ENCODE data around the gene GPI.
"Not testable (repeated sequence)": the region's sequence is repeated elsewhere in the genome, so short reads cannot be mapped to it uniquely, and the experiment has no call there.

GPI gene

GRCh38 chr19:34368338-34368737 is 3.3 kb downstream of the GPI start:
- no peak overlapping the region for H3K27ac ChIP-seq (ENCODE audit: low read depth, low read length, severe bottlenecking)
- no peak overlapping the region for H3K4me3 ChIP-seq (ENCODE audit: extremely low read depth, insufficient read depth, low read length, poor library complexity, severe bottlenecking)
- H3K4me1 ChIP-seq (ENCODE audit: control insufficient read depth, insufficient read depth, low read length, poor library complexity, severe bottlenecking) = no peaks in the 10 kb centered on the region
- 93 to 99% methylated on average over 10 of the region's 10 CpGs for WGBS, 2 experiments (ENCODE audit: insufficient coverage in 2 of 2)
- peaks cover 46% of the 10 kb centered on the region for H3K36me3 ChIP-seq (ENCODE audit: control insufficient read depth, insufficient read depth, low read length)
- no peaks in the 10 kb centered on the region for H3K9me3 ChIP-seq (ENCODE audit: control insufficient read depth, low read length)

GRCh38 chr19:34369166-34369565 is 4.2 kb downstream of the GPI start:
- H3K27ac ChIP-seq (ENCODE audit: low read depth, low read length, severe bottlenecking); H3K9me3 ChIP-seq (ENCODE audit: control insufficient read depth, low read length); H3K4me1 ChIP-seq (ENCODE audit: control insufficient read depth, insufficient read depth, low read length, poor library complexity, severe bottlenecking); H3K4me3 ChIP-seq (ENCODE audit: extremely low read depth, insufficient read depth, low read length, poor library complexity, severe bottlenecking): not testable (repeated sequence)
- peaks cover 53% of the 10 kb centered on the region for H3K36me3 ChIP-seq (ENCODE audit: control insufficient read depth, insufficient read depth, low read length)
- 98 to 99% methylated on average over 6 to 9 of the region's 10 CpGs for WGBS, 2 experiments (ENCODE audit: insufficient coverage in 2 of 2)

DNA sequence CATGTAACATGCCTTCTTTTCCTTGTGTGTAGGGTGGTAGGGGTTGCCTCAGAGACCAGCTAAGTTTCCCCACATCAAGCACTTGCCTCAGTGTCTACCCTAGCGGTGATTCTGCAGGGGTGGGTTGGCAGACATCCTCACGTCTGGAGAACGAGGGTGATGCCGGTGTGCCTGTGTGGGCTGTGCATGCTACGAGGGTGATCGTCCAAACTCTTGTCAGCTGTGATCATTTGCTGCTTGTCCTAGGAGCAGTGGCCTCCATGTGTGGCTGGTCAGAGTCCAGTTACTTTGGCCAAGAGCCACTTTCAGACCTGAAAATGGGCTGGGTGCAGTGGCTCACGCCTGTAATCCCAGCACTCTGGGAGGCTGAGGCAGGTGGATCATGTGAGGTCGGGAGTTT is 5.1 kb downstream of the GPI start:
- H3K9me3 ChIP-seq (ENCODE audit: control insufficient read depth, low read length) = no peaks in the 10 kb centered on the region
- WGBS, 2 experiments (ENCODE audit: insufficient coverage in 2 of 2) = 95 to 96% methylated on average over 8 of the region's 8 CpGs

GRCh38 chr19:34370983-34371382 is 6.0 kb downstream of the GPI start:
- Histone ChIP-seq H3K36me3 (ENCODE audit: control insufficient read depth, insufficient read depth, low read length) (peaks cover 66% of the 10 kb centered on the region), H3K4me3 (ENCODE audit: extremely low read depth, insufficient read depth, low read length, poor library complexity, severe bottlenecking) (no peak overlapping the region), H3K27ac (ENCODE audit: low read depth, low read length, severe bottlenecking) (no peak overlapping the region), H3K4me1 (ENCODE audit: control insufficient read depth, insufficient read depth, low read length, poor library complexity, severe bottlenecking) (no peaks in the 10 kb centered on the region), H3K9me3 (ENCODE audit: control insufficient read depth, low read length) (no peaks in the 10 kb centered on the region)
- WGBS, 2 experiments (ENCODE audit: insufficient coverage in 2 of 2) = 85 to 94% methylated on average over 4 of the region's 4 CpGs

More for the DNA sequence above, 5.1 kb downstream of the GPI start:
- peaks cover 60% of the 10 kb centered on the region for H3K36me3 ChIP-seq (ENCODE audit: control insufficient read depth, insufficient read depth, low read length)
- H3K27ac ChIP-seq (ENCODE audit: low read depth, low read length, severe bottlenecking) = no peak overlapping the region
- H3K4me3 ChIP-seq (ENCODE audit: extremely low read depth, insufficient read depth, low read length, poor library complexity, severe bottlenecking) = no peak overlapping the region
- no peaks in the 10 kb centered on the region for H3K4me1 ChIP-seq (ENCODE audit: control insufficient read depth, insufficient read depth, low read length, poor library complexity, severe bottlenecking)

DNA sequence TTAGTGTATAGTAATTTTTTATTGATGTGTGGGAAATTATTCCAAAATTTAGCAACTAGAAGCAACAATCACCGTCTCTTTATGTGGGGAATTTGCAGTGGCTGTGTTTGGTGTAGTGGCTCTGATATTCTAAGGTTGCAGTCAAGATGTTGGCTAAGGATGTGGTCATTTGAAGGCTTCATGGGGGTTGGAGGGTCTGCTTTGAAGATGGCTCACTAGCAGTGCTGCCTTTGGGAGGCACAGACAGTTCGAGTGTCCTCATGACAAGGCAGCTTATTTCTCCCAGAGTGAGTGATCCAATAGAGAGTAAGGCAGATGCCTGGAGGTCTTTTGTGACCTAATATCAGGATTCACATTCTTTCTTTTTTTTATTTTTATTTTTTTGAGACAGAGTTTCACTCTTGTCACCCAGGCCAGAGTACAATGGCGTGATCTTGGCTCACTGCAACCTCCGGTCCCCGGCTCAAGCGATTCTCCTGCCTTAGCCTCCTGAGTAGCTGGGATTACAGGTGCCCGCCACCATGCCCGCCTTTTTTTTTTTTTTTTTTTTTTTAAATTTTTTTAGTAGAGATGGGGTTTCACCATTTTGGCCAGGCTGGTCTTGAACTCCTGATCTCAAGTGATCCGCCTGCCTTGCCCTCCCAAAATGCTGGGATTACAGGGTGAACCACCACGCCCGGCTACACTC is 8.7 kb downstream of the GPI start:
- H3K27ac ChIP-seq (ENCODE audit: low read depth, low read length, severe bottlenecking) = no peak overlapping the region
- WGBS, 2 experiments (ENCODE audit: insufficient coverage in 2 of 2) = 88 to 97% methylated on average over 4 to 5 of the region's 11 CpGs
- H3K9me3 ChIP-seq (ENCODE audit: control insufficient read depth, low read length) = no peaks in the 10 kb centered on the region
- peaks cover 65% of the 10 kb centered on the region for H3K36me3 ChIP-seq (ENCODE audit: control insufficient read depth, insufficient read depth, low read length)
- H3K4me3 ChIP-seq (ENCODE audit: extremely low read depth, insufficient read depth, low read length, poor library complexity, severe bottlenecking) = no peak overlapping the region
- no peaks in the 10 kb centered on the region for H3K4me1 ChIP-seq (ENCODE audit: control insufficient read depth, insufficient read depth, low read length, poor library complexity, severe bottlenecking)

DNA sequence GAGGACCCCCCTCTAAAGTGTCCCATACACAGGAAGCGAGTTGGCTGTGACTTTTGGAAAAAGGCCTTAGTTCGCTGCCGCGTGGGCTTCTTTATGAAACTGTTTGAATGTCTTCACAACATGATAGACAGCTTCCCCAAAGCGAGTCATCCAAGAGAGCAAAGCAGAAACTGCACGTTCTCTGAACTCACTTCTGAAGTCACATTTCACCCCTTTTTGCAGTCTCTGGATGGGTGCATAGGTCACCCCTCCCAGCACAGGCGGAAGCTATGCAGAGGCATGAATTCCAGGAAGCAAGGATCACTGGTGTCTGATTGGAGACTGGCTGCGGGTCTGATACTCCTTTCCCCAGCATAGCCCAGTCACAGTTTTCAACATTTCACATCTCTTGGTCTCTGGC is 10.6 kb downstream of the GPI start:
- 87 to 92% methylated on average over 7 to 8 of the region's 8 CpGs for WGBS, 2 experiments (ENCODE audit: insufficient coverage in 2 of 2)
- no peak overlapping the region for H3K27ac ChIP-seq (ENCODE audit: low read depth, low read length, severe bottlenecking)
- H3K4me3 ChIP-seq (ENCODE audit: extremely low read depth, insufficient read depth, low read length, poor library complexity, severe bottlenecking) = no peak overlapping the region
- no peaks in the 10 kb centered on the region for H3K4me1 ChIP-seq (ENCODE audit: control insufficient read depth, insufficient read depth, low read length, poor library complexity, severe bottlenecking)
- H3K9me3 ChIP-seq (ENCODE audit: control insufficient read depth, low read length) = no peaks in the 10 kb centered on the region
- peaks cover 71% of the 10 kb centered on the region for H3K36me3 ChIP-seq (ENCODE audit: control insufficient read depth, insufficient read depth, low read length)

GRCh38 chr19:34380639-34381241 is 15.7 kb downstream of the GPI start:
- Histone ChIP-seq H3K4me3 (ENCODE audit: extremely low read depth, insufficient read depth, low read length, poor library complexity, severe bottlenecking) (no peak overlapping the region), H3K4me1 (ENCODE audit: control insufficient read depth, insufficient read depth, low read length, poor library complexity, severe bottlenecking) (no peaks in the 10 kb centered on the region), H3K9me3 (ENCODE audit: control insufficient read depth, low read length) (no peaks in the 10 kb centered on the region), H3K27ac (ENCODE audit: low read depth, low read length, severe bottlenecking) (no peak overlapping the region), H3K36me3 (ENCODE audit: control insufficient read depth, insufficient read depth, low read length) (peaks cover 90% of the 10 kb centered on the region)
- 94 to 100% methylated on average over 3 to 4 of the region's 5 CpGs for WGBS, 2 experiments (ENCODE audit: insufficient coverage in 2 of 2)

DNA sequence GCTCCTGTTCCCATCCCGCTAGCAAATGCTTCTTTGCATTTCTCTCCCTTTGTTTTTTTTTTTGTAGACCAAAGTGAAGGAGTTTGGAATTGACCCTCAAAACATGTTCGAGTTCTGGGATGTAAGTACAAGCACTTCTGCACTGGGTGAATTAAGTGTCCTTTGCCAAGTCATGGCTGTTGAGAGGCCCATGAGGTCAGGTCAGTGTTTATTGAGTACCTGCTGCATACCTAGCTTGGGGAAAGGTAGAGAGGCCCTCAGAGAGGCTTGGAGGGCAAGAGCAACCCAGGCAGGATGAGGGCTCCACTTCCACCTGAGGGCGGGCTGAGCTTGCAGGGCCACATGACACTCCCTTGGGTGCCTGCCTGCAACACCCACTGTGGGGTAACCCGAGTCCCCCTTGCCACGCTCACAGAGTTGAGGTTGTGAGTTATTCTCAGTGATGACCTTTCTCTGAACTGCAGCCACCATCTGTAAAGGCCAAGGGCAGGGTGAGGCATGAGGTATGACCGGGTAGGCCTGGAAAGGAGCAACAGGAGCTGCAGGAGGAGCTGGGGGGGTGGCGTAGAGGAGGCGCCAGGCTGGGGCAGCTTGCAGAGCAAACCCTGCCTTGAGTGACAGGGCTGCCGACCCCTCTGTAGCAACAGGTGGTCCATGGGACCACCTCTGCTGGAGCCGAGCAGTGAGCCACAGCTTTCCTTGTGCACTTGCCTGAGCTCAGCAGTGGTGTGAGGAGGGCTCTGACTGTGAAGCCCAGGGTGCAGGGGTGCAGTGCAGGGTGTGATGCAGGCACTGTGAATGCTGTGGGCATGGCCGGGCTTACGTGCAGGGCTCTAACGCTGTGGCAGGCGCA is 16.6 kb downstream of the GPI start:
- WGBS, 2 experiments (ENCODE audit: insufficient coverage in 2 of 2) = 95 to 98% methylated on average over 9 to 13 of the region's 14 CpGs
- Histone ChIP-seq H3K36me3 (ENCODE audit: control insufficient read depth, insufficient read depth, low read length) (peaks cover 90% of the 10 kb centered on the region), H3K4me3 (ENCODE audit: extremely low read depth, insufficient read depth, low read length, poor library complexity, severe bottlenecking) (no peak overlapping the region), H3K9me3 (ENCODE audit: control insufficient read depth, low read length) (no peaks in the 10 kb centered on the region), H3K27ac (ENCODE audit: low read depth, low read length, severe bottlenecking) (no peak overlapping the region), H3K4me1 (ENCODE audit: control insufficient read depth, insufficient read depth, low read length, poor library complexity, severe bottlenecking) (no peaks in the 10 kb centered on the region)

DNA sequence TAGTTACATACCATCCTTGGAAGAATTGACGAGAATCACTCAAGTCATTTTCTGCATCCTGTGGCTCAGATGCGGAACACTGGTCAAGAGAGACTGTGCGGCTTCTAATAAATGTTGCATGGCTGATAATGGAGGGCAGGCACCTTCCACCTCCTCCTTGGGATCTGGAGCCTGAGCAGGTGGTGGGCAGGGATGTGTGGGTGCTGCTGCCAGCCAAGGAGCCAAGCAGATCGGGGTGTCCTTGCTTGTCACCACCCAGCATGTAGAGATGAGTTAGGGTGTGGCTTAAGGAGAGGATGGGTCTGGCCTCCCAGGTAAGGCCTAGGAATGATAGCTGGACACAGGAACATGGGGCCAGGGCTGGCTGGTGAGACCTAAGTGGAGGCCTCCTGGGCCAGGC is 17.5 kb downstream of the GPI start:
- no peak overlapping the region for H3K4me3 ChIP-seq (ENCODE audit: extremely low read depth, insufficient read depth, low read length, poor library complexity, severe bottlenecking)
- no peak overlapping the region for H3K27ac ChIP-seq (ENCODE audit: low read depth, low read length, severe bottlenecking)
- H3K36me3 ChIP-seq (ENCODE audit: control insufficient read depth, insufficient read depth, low read length) = peaks cover 92% of the 10 kb centered on the region
- 90 to 100% methylated on average over 3 of the region's 4 CpGs for WGBS, 2 experiments (ENCODE audit: insufficient coverage in 2 of 2)
- no peaks in the 10 kb centered on the region for H3K9me3 ChIP-seq (ENCODE audit: control insufficient read depth, low read length)
- no peaks in the 10 kb centered on the region for H3K4me1 ChIP-seq (ENCODE audit: control insufficient read depth, insufficient read depth, low read length, poor library complexity, severe bottlenecking)

- H3K27ac ChIP-seq (ENCODE audit: low read depth, low read length, severe bottlenecking) = no peak overlapping the region
- 95 to 96% methylated on average over 5 of the region's 5 CpGs for WGBS, 2 experiments (ENCODE audit: insufficient coverage in 2 of 2)
- H3K36me3 ChIP-seq (ENCODE audit: control insufficient read depth, insufficient read depth, low read length) = peaks cover 92% of the 10 kb centered on the region
- no peaks in the 10 kb centered on the region for H3K4me1 ChIP-seq (ENCODE audit: control insufficient read depth, insufficient read depth, low read length, poor library complexity, severe bottlenecking)
- H3K9me3 ChIP-seq (ENCODE audit: control insufficient read depth, low read length) = no peaks in the 10 kb centered on the region
- no peak overlapping the region for H3K4me3 ChIP-seq (ENCODE audit: extremely low read depth, insufficient read depth, low read length, poor library complexity, severe bottlenecking)
Measured at GRCh38 chr19:34383599-34383998, 18.6 kb downstream of the GPI start.
